Hepatocyte (in vitro differentiated cells): Measurements from ENCODE around the gene FOLR2. TPM values are rescaled to one million over a fixed set of nuclear protein-coding genes. Genes with fewer than 3 reads are reported as not detected.

Source experiments
- DNase-seq: peaks from one replicate; pipeline ENCODE4 v3.0.0-alpha.2; 2016; ENCODE audit warnings: low spot score
- H2AFZ ChIP-seq: fragments of 200-600 bp; sonication (generic); 2 replicates; pipeline ENCODE4 v1.6.0; 2016; ENCODE audit warnings: antibody characterized with exemption, mild to moderate bottlenecking
- H3K27ac ChIP-seq: fragments of 200-600 bp; sonication (generic); 2 replicates; pipeline ENCODE4 v1.5.1; 2016; ENCODE audit warnings: mild to moderate bottlenecking
- H3K27me3 ChIP-seq: fragments of 200-600 bp; sonication (generic); 2 replicates; pipeline ENCODE4 v1.6.1; 2016
- H3K36me3 ChIP-seq: fragments of 200-600 bp; sonication (generic); replicated peaks from 2 replicates; pipeline ENCODE4 v1.5.1; 2016; ENCODE audit warnings: low read depth; ENCODE audit not compliant: insufficient read depth
- H3K4me1 ChIP-seq: fragments of 200-600 bp; sonication (generic); 2 replicates; pipeline ENCODE4 v1.5.1; 2016; ENCODE audit warnings: mild to moderate bottlenecking, moderate library complexity; ENCODE audit not compliant: insufficient read depth
- H3K4me2 ChIP-seq: fragments of 200-600 bp; sonication (generic); 2 replicates; pipeline ENCODE4 v1.6.0; 2016
- H3K4me3 ChIP-seq: fragments of 200-600 bp; sonication (generic); 2 replicates; pipeline ENCODE4 v1.5.1; 2016; ENCODE audit warnings: mild to moderate bottlenecking
- H3K79me2 ChIP-seq: fragments of 200-600 bp; sonication (generic); 2 replicates; pipeline ENCODE4 v1.6.0; 2017; ENCODE audit warnings: mild to moderate bottlenecking
- H3K9me2 ChIP-seq: fragments of 200-600 bp; sonication (generic); replicated peaks from 2 replicates; pipeline ENCODE4 v1.6.0; 2017; ENCODE audit warnings: mild to moderate bottlenecking; ENCODE audit not compliant: insufficient read depth
- H3K9me3 ChIP-seq: fragments of 200-600 bp; sonication (generic); 2 replicates; pipeline ENCODE4 v1.5.1; 2016; ENCODE audit warnings: low read depth, mild to moderate bottlenecking
- H4K20me1 ChIP-seq: fragments of 200-600 bp; sonication (generic); 2 replicates; pipeline ENCODE4 v1.6.0; 2016; ENCODE audit warnings: mild to moderate bottlenecking; ENCODE audit not compliant: insufficient read depth, poor library complexity, severe bottlenecking
- EZH2 ChIP-seq: fragments of 200-600 bp; sonication (generic); IDR thresholded peaks from 2 replicates; pipeline ENCODE4 v1.6.1; 2016; ENCODE audit warnings: antibody characterized with exemption, mild to moderate bottlenecking, borderline replicate concordance
- EZH2phosphoT487 ChIP-seq: fragments of 200-600 bp; sonication (generic); IDR thresholded peaks from one replicate; pipeline ENCODE4 v1.6.1; 2018; ENCODE audit warnings: antibody characterized with exemption, mild to moderate bottlenecking, low read depth, moderate library complexity; ENCODE audit not compliant: unreplicated experiment, severe bottlenecking
- WGBS: methylation state at CpG from one replicate; pipeline ENCODE4 v1.1.6; 2016; ENCODE audit warnings: low lambda C conversion rate; ENCODE audit errors: missing lambda C conversion rate; 5-methylcytosine and 5-hydroxymethylcytosine counted together
- polyA plus RNA-seq: library from polyadenylated mRNA; unstranded; fragments of >200 nt; fragmentation: Nextera tagmentation; extraction: Ambion mirVana; gene quantifications from 2 replicates; pipeline ENCODE4 v1.2.1, GENCODE V29; 2016
- total RNA-seq: library from RNA; depleted of rRNA; stranded (reverse); fragments of >200 nt; gene quantifications from 2 replicates; pipeline ENCODE4 v1.2.3, GENCODE V29; 2014
- TF ChIP-seq, protein P1 (sequence below): fragments of 200-600 bp; sonication (generic); IDR thresholded peaks from 2 replicates; pipeline ENCODE4 v1.5.1; 2016; ENCODE audit warnings: antibody characterized with exemption, mild to moderate bottlenecking; ENCODE audit not compliant: poor library complexity

The FOLR2 gene
- total and polyA plus RNA-seq, 2 experiments from 2014 or later: 4.3 to 5.5 TPM

DNA sequence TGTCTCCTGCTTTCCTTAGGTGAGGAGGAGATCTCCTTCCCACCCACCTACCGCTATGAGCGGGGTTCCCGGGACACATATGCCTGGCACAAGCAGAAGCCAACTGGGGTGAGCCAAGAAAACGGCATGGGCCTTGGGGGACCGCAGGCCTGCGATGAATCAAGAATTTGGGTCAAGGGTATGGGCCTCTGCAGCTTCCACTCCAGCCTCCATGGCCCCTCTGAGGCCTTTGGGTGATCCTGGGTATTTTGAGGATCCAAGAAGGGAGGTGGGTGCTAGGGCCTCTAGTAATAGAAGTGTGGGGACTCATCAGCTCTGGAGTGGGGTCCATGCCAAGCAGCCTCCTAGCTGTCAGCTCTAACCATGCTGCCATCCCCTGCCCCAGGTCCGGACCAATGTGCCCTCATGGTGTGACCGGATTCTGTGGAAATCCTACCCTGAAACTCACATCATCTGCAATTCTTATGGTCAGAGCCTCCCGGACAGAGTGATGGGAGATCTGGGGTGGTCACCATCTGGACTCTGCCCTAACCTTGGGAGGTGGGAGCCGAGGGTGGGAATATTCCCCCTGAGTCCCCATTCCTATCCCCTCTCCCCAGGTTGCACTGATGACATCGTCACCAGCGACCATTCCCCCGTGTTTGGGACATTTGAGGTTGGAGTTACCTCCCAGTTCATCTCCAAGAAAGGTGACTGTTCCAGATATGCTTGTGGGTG, 16.6 kb downstream of the FOLR2 start:
- TF ChIP-seq EZH2 (no peak), EZH2phosphoT487 (no peak)
- TF ChIP-seq, protein P1, sequence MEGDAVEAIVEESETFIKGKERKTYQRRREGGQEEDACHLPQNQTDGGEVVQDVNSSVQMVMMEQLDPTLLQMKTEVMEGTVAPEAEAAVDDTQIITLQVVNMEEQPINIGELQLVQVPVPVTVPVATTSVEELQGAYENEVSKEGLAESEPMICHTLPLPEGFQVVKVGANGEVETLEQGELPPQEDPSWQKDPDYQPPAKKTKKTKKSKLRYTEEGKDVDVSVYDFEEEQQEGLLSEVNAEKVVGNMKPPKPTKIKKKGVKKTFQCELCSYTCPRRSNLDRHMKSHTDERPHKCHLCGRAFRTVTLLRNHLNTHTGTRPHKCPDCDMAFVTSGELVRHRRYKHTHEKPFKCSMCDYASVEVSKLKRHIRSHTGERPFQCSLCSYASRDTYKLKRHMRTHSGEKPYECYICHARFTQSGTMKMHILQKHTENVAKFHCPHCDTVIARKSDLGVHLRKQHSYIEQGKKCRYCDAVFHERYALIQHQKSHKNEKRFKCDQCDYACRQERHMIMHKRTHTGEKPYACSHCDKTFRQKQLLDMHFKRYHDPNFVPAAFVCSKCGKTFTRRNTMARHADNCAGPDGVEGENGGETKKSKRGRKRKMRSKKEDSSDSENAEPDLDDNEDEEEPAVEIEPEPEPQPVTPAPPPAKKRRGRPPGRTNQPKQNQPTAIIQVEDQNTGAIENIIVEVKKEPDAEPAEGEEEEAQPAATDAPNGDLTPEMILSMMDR: no peak
- Histone ChIP-seq H3K9me2 (no peaks in the 10 kb centered on the region), H3K4me1 (no peaks in the 10 kb centered on the region), H3K4me2 (no peak overlapping the region), H4K20me1 (peaks cover 16% of the 10 kb centered on the region), H3K27ac (no peak overlapping the region), H3K79me2 (no peaks in the 10 kb centered on the region), H3K9me3 (no peaks in the 10 kb centered on the region), H3K27me3 (peaks cover under 1% of the 10 kb centered on the region), H3K36me3 (no peaks in the 10 kb centered on the region), H2AFZ (no peak overlapping the region), H3K4me3 (no peak overlapping the region)
- WGBS: 98% methylated on average over 12 of the region's 13 CpGs
- peak; percentile 1 for DNase-seq

DNA sequence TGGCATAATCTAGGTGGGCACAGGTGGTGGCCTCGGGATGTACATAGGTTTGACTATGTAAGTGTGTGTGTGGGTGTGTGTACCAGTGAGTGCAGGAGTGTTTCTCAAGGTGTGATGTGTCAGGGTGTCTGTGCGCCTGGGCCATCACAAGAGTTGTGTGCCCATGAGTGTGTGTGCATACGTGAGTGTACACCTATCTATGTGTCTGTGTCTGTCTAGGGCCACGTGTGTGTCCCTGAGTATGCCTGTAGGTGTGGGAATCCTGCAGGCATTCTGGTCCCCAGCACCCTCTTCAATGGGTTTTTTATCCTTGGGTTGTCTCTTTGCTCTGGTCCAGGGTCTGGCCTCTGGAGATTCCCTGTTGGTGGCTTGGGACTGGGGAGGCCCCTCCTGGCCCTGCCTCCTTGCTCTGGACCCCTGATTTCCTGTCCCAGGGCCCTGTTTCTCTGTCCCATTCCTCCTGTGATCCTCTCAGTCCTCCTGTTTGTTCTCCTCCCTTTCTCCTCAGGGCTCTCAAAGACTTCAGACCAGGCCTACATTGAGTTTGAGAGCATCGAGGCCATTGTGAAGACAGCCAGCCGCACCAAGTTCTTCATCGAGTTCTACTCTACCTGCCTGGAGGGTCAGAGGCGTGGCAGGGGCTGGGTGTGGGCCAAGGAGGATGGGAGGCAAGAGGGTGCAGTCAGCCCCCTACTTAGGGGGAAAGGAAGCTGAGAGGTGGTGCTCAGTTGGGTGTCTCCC, 17.3 kb downstream of the FOLR2 start:
- no peaks in the 10 kb centered on the region for H3K79me2 ChIP-seq
- H3K27me3 ChIP-seq: peaks cover 7% of the 10 kb centered on the region
- 94% methylated on average over 8 of the region's 8 CpGs for WGBS
- H3K4me2 ChIP-seq: no peak overlapping the region
- H4K20me1 ChIP-seq: peaks cover 16% of the 10 kb centered on the region
- no peak overlapping the region for H3K4me3 ChIP-seq
- DNase-seq: no peak
- H3K9me2 ChIP-seq: no peaks in the 10 kb centered on the region
- no peaks in the 10 kb centered on the region for H3K36me3 ChIP-seq
- H3K27ac ChIP-seq: no peak overlapping the region
- TF ChIP-seq EZH2 (no peak), EZH2phosphoT487 (no peak)
- TF ChIP-seq, protein P1: no peak
- no peaks in the 10 kb centered on the region for H3K9me3 ChIP-seq
- H2AFZ ChIP-seq: no peak overlapping the region
- peaks cover under 1% of the 10 kb centered on the region for H3K4me1 ChIP-seq

DNA sequence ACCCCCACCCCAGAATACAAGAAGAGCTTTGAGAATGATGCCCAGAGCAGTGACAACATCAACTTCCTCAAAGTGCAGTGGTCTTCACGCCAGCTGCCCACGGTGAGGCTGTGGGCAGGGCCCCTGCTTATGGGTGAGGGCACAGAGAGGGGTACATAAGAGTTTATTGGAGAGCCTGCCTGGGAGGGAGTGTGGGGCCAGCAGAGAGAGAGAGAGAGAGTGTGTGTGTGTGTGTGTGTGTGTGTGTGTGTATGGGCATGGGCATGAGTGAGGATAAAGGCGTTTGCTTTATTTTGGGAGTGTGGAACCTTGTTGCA, 17.9 kb downstream of the FOLR2 start:
- DNase-seq: no peak
- Histone ChIP-seq H3K4me1 (peaks cover 5% of the 10 kb centered on the region), H4K20me1 (peaks cover 13% of the 10 kb centered on the region)

More for the DNA sequence above, 17.9 kb downstream of the FOLR2 start:
- Histone ChIP-seq H3K9me2 (no peaks in the 10 kb centered on the region), H3K36me3 (no peaks in the 10 kb centered on the region), H3K79me2 (no peaks in the 10 kb centered on the region), H2AFZ (no peak overlapping the region), H3K27ac (no peak overlapping the region), H3K4me3 (no peak overlapping the region), H3K9me3 (no peaks in the 10 kb centered on the region), H3K4me2 (no peak overlapping the region), H3K27me3 (peaks cover 12% of the 10 kb centered on the region)
- TF ChIP-seq, protein P1: no peak
- TF ChIP-seq EZH2phosphoT487: no peak
- WGBS: 85% methylated on average over 3 of the region's 3 CpGs
